Measurements from ENCODE around the gene TULP4. TPM values are rescaled to one million over a fixed set of nuclear protein-coding genes. Genes with fewer than 3 reads are reported as not detected.

The TULP4 gene
- total RNA-seq, 1 experiment from 2014 or later, result 105 TPM

DNA sequence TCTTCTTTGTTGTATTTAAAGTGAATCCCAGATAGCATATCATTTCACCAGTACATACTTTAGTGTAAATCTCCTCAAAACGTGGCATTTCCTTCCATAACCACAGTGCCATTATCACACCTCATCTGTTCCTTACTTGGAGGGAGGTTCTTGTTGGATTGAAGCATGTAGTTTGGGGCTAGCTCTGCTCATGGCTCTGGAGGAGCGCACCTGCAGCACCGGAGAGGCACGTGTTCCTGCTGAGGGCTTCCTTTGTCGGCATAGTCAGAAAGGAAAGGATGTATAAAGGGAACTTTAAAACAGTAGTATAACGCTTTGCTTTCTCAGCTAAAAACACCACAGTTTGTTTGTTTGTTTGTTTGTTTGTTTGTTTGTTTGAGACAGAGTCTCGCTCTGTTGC lies 126.0 kb downstream of the TULP4 start:
- Mint-ChIP-seq H3K4me1 (ENCODE audit: low read depth, unreplicated experiment) (no peaks in the 10 kb centered on the region), H3K27me3 (ENCODE audit: unreplicated experiment) (no peaks in the 10 kb centered on the region), H3K4me3 (ENCODE audit: low read depth, unreplicated experiment) (no peak overlapping the region), H3K27ac (ENCODE audit: unreplicated experiment) (no peak overlapping the region), H3K9me3 (ENCODE audit: low read depth, unreplicated experiment) (no peaks in the 10 kb centered on the region), H3K36me3 (ENCODE audit: insufficient read depth, unreplicated experiment) (peaks cover 5% of the 10 kb centered on the region)
- BruUV-seq (replicated peaks), result no TSS peak
- intact Hi-C loops (cut with micrococcal nuclease; ENCODE audit: unreplicated experiment), result no loop called here
- DNase-seq, result no peak
- CTCF ChIA-PET, result no interaction called here
- TF ChIP-seq, protein P1, sequence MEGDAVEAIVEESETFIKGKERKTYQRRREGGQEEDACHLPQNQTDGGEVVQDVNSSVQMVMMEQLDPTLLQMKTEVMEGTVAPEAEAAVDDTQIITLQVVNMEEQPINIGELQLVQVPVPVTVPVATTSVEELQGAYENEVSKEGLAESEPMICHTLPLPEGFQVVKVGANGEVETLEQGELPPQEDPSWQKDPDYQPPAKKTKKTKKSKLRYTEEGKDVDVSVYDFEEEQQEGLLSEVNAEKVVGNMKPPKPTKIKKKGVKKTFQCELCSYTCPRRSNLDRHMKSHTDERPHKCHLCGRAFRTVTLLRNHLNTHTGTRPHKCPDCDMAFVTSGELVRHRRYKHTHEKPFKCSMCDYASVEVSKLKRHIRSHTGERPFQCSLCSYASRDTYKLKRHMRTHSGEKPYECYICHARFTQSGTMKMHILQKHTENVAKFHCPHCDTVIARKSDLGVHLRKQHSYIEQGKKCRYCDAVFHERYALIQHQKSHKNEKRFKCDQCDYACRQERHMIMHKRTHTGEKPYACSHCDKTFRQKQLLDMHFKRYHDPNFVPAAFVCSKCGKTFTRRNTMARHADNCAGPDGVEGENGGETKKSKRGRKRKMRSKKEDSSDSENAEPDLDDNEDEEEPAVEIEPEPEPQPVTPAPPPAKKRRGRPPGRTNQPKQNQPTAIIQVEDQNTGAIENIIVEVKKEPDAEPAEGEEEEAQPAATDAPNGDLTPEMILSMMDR (IDR thresholded peaks at IDR 0.05; ENCODE audit: unreplicated experiment), result no peak

DNA sequence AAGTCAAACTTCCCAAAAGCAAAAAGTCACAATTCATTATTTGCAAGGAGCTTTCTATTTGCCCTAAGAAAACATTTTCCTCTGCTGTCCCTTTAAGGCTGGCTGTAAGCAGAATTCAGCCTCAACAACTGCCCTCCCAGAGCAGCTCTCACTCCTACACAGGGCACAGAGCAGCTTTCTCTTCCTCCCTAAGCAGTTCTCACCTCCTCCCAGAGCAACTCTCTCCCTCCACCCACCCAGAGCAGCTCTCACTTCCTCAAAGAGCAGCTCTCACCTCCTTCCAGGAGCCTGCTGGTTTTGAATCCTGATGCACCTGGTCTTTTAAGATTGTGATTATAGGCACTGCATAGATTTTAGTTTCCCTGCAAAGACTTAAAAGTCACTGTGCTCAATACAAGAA lies 127.0 kb downstream of the TULP4 start:
- Mint-ChIP-seq H3K27me3 (ENCODE audit: unreplicated experiment) (no peaks in the 10 kb centered on the region), H3K36me3 (ENCODE audit: insufficient read depth, unreplicated experiment) (peaks cover 5% of the 10 kb centered on the region), H3K4me1 (ENCODE audit: low read depth, unreplicated experiment) (no peaks in the 10 kb centered on the region), H3K4me3 (ENCODE audit: low read depth, unreplicated experiment) (no peak overlapping the region), H3K9me3 (ENCODE audit: low read depth, unreplicated experiment) (no peaks in the 10 kb centered on the region), H3K27ac (ENCODE audit: unreplicated experiment) (no peak overlapping the region)
- intact Hi-C loops (cut with micrococcal nuclease; ENCODE audit: unreplicated experiment), result no loop called here
- CTCF ChIA-PET, result no interaction called here
- DNase-seq, result no peak
- BruUV-seq (replicated peaks), result no TSS peak
- TF ChIP-seq, protein P1 (IDR thresholded peaks at IDR 0.05; ENCODE audit: unreplicated experiment), result no peak

DNA sequence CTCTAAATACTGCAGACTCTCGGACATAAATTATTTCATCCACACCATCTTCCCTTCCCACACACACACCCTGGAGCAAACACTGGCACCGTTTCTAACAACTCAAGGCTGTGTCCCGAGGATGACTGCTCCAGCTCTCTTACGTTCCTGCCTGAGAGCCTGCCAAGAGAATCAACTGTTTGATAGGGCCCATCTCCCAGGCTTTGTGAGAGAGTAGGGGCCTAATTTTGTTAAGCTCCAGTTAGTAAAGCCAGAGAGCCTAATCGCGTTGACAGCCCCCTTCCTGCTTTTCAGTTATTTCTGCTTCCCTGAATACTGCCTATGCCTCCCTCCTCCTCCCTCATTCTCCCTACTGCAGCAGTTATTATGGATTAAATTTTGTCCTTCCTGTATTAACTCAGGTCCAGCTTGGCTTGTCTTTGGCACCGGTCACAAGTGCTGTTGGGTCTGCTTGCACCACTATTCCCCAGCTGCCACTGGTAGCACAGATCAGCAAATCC lies 129.5 kb downstream of the TULP4 start:
- no peaks in the 10 kb centered on the region for H3K4me1 Mint-ChIP-seq (ENCODE audit: low read depth, unreplicated experiment)
- H3K36me3 Mint-ChIP-seq (ENCODE audit: insufficient read depth, unreplicated experiment), result no peaks in the 10 kb centered on the region
- H3K4me3 Mint-ChIP-seq (ENCODE audit: low read depth, unreplicated experiment), result no peak overlapping the region
- no peak for DNase-seq
- TF ChIP-seq, protein P1 (IDR thresholded peaks at IDR 0.05; ENCODE audit: unreplicated experiment), result no peak
- CTCF ChIA-PET, result interaction anchor here (0.6 kb wide), 1 partner anchor 23 kb away, joined by 10 read pairs; no protein-coding TSS in a partner anchor
- no TSS peak for BruUV-seq (replicated peaks)
- intact Hi-C loops (cut with micrococcal nuclease; ENCODE audit: unreplicated experiment), result no loop called here
- H3K27me3 Mint-ChIP-seq (ENCODE audit: unreplicated experiment), result no peaks in the 10 kb centered on the region
- H3K9me3 Mint-ChIP-seq (ENCODE audit: low read depth, unreplicated experiment), result no peaks in the 10 kb centered on the region
- H3K27ac Mint-ChIP-seq (ENCODE audit: unreplicated experiment), result no peak overlapping the region

DNA sequence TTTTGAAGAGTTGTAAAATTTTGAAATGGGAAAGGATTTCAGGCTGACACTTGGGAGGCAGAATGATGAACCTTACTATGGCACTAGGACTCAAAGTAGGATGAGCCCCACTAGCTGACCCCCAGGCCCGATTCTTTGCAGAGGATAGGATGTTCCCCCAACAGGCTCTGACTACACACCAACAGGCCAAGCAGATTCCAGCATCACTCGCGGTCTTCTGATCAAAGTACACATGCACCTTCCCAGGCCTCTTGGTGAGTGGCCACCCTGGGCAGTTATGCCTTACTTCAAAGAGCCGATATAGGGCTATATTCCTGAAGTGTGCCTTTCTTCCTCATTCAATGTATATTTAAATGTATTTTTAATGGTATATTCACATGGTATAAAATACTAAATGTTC lies 130.0 kb downstream of the TULP4 start:
- no peaks in the 10 kb centered on the region for H3K36me3 Mint-ChIP-seq (ENCODE audit: insufficient read depth, unreplicated experiment)
- intact Hi-C loops (cut with micrococcal nuclease; ENCODE audit: unreplicated experiment), result no loop called here
- no TSS peak for BruUV-seq (replicated peaks)
- DNase-seq, result no peak
- no peak overlapping the region for H3K4me3 Mint-ChIP-seq (ENCODE audit: low read depth, unreplicated experiment)
- H3K4me1 Mint-ChIP-seq (ENCODE audit: low read depth, unreplicated experiment), result no peaks in the 10 kb centered on the region
- TF ChIP-seq, protein P1 (IDR thresholded peaks at IDR 0.05; ENCODE audit: unreplicated experiment), result no peak
- no peak overlapping the region for H3K27ac Mint-ChIP-seq (ENCODE audit: unreplicated experiment)
- no peaks in the 10 kb centered on the region for H3K27me3 Mint-ChIP-seq (ENCODE audit: unreplicated experiment)
- CTCF ChIA-PET, result interaction anchor here (0.6 kb wide), 1 partner anchor 24 kb away, joined by 10 read pairs; no protein-coding TSS in a partner anchor
- H3K9me3 Mint-ChIP-seq (ENCODE audit: low read depth, unreplicated experiment), result no peaks in the 10 kb centered on the region
